SU-DHL-6 (cell line): Measurements from ENCODE around the gene GP2.

Experiments used
- EZH2phosphoT487 ChIP-seq: fragments of 200-600 bp; sonication (generic), shearing (Covaris generic); conservative IDR thresholded peaks from 2 replicates; pipeline ENCODE4 v1.6.1; 2018; ENCODE audit warnings: mild to moderate bottlenecking, antibody characterized with exemption, low read length, moderate library complexity, mixed read lengths
- TF ChIP-seq, protein P1 (sequence below): fragments of 200-600 bp; sonication (generic); IDR thresholded peaks from one replicate; pipeline ENCODE4 v1.5.1; 2017; ENCODE audit warnings: antibody characterized with exemption, mild to moderate bottlenecking, low read length, moderate library complexity; ENCODE audit not compliant: insufficient read depth, poor library complexity, severe bottlenecking

DNA sequence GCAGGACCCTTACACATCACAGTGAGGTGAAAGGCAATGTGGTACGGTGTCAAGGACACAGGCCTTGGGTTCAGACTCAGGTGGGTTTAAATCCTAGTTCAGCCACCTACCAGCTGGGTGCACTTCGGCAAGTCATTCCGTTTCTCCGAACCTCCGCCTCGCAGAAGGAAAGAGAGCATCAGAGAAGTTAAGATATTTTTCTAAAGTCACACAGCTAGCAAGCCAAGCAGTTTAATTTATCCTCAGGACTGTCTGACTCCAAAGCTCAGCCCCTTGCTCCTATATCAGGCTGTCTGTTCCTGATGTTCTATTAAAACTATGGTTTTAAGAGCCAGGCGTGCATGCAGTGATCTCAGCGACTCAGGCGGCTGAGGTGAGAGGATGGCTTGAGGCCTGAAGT is 65.1 kb downstream of the GP2 start:
- TF ChIP-seq, protein P1, sequence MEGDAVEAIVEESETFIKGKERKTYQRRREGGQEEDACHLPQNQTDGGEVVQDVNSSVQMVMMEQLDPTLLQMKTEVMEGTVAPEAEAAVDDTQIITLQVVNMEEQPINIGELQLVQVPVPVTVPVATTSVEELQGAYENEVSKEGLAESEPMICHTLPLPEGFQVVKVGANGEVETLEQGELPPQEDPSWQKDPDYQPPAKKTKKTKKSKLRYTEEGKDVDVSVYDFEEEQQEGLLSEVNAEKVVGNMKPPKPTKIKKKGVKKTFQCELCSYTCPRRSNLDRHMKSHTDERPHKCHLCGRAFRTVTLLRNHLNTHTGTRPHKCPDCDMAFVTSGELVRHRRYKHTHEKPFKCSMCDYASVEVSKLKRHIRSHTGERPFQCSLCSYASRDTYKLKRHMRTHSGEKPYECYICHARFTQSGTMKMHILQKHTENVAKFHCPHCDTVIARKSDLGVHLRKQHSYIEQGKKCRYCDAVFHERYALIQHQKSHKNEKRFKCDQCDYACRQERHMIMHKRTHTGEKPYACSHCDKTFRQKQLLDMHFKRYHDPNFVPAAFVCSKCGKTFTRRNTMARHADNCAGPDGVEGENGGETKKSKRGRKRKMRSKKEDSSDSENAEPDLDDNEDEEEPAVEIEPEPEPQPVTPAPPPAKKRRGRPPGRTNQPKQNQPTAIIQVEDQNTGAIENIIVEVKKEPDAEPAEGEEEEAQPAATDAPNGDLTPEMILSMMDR, result no peak
- TF ChIP-seq EZH2phosphoT487, result no peak
